PC-9 (cell line): ENCODE measurements around the gene SAPCD2. TPM values are rescaled to one million over a fixed set of nuclear protein-coding genes. Genes with fewer than 3 reads are reported as not detected.

ENCODE experiments used
- BruUV-seq: library from RNA; stranded (reverse); fragments of 400-500 nt; replicated peaks from 2 replicates; lab custom pipeline; 2021; lab: Mats Ljungman, UMichigan
- CTCF ChIA-PET: fragments of 300-600 bp; sonication (Branson Sonifier 250); formaldehyde crosslinking; loops from one replicate; lab custom pipeline; 2022; ENCODE audit warnings: antibody characterized with exemption; lab: Charles Lee
- POLR2A ChIA-PET: fragments of 300-600 bp; sonication (Branson Sonifier 250); formaldehyde crosslinking; loops from one replicate; lab custom pipeline; 2022; ENCODE audit warnings: antibody characterized with exemption; ENCODE audit not compliant: unreplicated experiment; lab: Charles Lee
- DNase-seq, 2 experiments: peaks; one replicate each; pipeline versions ENCODE4 v3.0.0 to v3.0.0-alpha.2; 2015 to 2022; ENCODE audit warnings: mixed read lengths in 1 of 2
- H2AFZ ChIP-seq: fragments of 200-600 bp; sonication (generic); 2 replicates; pipeline ENCODE4 v1.8.1; 2017; ENCODE audit warnings: antibody characterized with exemption
- H3F3A ChIP-seq: fragments of 200-600 bp; sonication (generic); 2 replicates; pipeline ENCODE4 v1.8.1; 2017; ENCODE audit warnings: antibody characterized with exemption, mild to moderate bottlenecking, low read depth; ENCODE audit not compliant: insufficient read depth
- H3K27ac ChIP-seq: fragments of 200-600 bp; sonication (generic); 2 replicates; pipeline ENCODE4 v1.6.1; 2016; ENCODE audit warnings: mixed run types
- H3K27me3 ChIP-seq: fragments of 200-600 bp; sonication (generic); 2 replicates; pipeline ENCODE4 v1.6.1; 2016; ENCODE audit warnings: low read depth, mixed run types; ENCODE audit not compliant: insufficient read depth
- H3K36me3 ChIP-seq: fragments of 200-600 bp; sonication (generic); 2 replicates; pipeline ENCODE4 v1.6.1; 2016; ENCODE audit warnings: low read depth, mixed run types
- H3K4me1 ChIP-seq: fragments of 200-600 bp; sonication (generic); replicated peaks from 2 replicates; pipeline ENCODE4 v1.6.1; 2016; ENCODE audit warnings: mixed run types; ENCODE audit not compliant: insufficient read depth
- H3K4me2 ChIP-seq: fragments of 200-600 bp; sonication (generic); 2 replicates; pipeline ENCODE4 v1.6.1; 2017; ENCODE audit warnings: mixed run types
- H3K4me3 ChIP-seq: fragments of 200-600 bp; sonication (generic); 2 replicates; pipeline ENCODE4 v1.6.1; 2016; ENCODE audit warnings: mixed run types
- H3K79me2 ChIP-seq: fragments of 200-600 bp; sonication (generic); 2 replicates; pipeline ENCODE4 v1.6.1; 2017; ENCODE audit warnings: low read depth, mixed run types
- H3K9me2 ChIP-seq: fragments of 200-600 bp; sonication (generic); 2 replicates; pipeline ENCODE4 v1.8.1; 2017; ENCODE audit warnings: mild to moderate bottlenecking; ENCODE audit not compliant: insufficient read depth
- H3K9me3 ChIP-seq: fragments of 200-600 bp; sonication (generic); 2 replicates; pipeline ENCODE4 v1.8.1; 2016; ENCODE audit warnings: low read depth; ENCODE audit not compliant: insufficient read depth
- H4K20me1 ChIP-seq: fragments of 200-600 bp; sonication (generic); 2 replicates; pipeline ENCODE4 v1.8.1; 2017; ENCODE audit not compliant: insufficient read depth
- EZH2 ChIP-seq: fragments of 200-600 bp; sonication (generic); IDR thresholded peaks from 2 replicates; pipeline ENCODE4 v1.8.0; 2017; ENCODE audit warnings: antibody characterized with exemption, low read depth
- intact Hi-C: fragments of 100-400 bp; cut with micrococcal nuclease; formaldehyde crosslinking; loops from one replicate; pipeline ENCODE4 v1.10.0; 2022; ENCODE audit not compliant: unreplicated experiment
- total RNA-seq: library from RNA; stranded (reverse); gene quantifications from 2 replicates; pipeline ENCODE4 v1.2.3, GENCODE V29; 2021
- TF ChIP-seq, protein P1 (sequence below): fragments of 200-600 bp; sonication (generic); conservative IDR thresholded peaks from 2 replicates; pipeline ENCODE4 v1.6.1; 2017; ENCODE audit warnings: mixed run types, antibody characterized with exemption, mild to moderate bottlenecking, moderate library complexity

Gene SAPCD2
- total RNA-seq, 1 experiment from 2014 or later = 50.3 TPM

- H3K79me2 ChIP-seq = no peaks in the 10 kb centered on the region
- no peaks in the 10 kb centered on the region for H4K20me1 ChIP-seq
- no peaks in the 10 kb centered on the region for H3K9me3 ChIP-seq
- POLR2A ChIA-PET = no interaction called here
- H3F3A ChIP-seq = no peaks in the 10 kb centered on the region
- no peaks in the 10 kb centered on the region for H3K27me3 ChIP-seq
- no peak overlapping the region for H3K4me2 ChIP-seq
- TF ChIP-seq, protein P1, sequence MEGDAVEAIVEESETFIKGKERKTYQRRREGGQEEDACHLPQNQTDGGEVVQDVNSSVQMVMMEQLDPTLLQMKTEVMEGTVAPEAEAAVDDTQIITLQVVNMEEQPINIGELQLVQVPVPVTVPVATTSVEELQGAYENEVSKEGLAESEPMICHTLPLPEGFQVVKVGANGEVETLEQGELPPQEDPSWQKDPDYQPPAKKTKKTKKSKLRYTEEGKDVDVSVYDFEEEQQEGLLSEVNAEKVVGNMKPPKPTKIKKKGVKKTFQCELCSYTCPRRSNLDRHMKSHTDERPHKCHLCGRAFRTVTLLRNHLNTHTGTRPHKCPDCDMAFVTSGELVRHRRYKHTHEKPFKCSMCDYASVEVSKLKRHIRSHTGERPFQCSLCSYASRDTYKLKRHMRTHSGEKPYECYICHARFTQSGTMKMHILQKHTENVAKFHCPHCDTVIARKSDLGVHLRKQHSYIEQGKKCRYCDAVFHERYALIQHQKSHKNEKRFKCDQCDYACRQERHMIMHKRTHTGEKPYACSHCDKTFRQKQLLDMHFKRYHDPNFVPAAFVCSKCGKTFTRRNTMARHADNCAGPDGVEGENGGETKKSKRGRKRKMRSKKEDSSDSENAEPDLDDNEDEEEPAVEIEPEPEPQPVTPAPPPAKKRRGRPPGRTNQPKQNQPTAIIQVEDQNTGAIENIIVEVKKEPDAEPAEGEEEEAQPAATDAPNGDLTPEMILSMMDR = no peak
- TF ChIP-seq EZH2 = no peak
- H2AFZ ChIP-seq = no peak overlapping the region
- H3K9me2 ChIP-seq = no peaks in the 10 kb centered on the region
- CTCF ChIA-PET = no interaction called here
- no peak for DNase-seq
- intact Hi-C loops = no loop called here
- no TSS peak for BruUV-seq
- no peak overlapping the region for H3K27ac ChIP-seq
- H3K36me3 ChIP-seq = no peaks in the 10 kb centered on the region
- H3K4me3 ChIP-seq = no peak overlapping the region
- H3K4me1 ChIP-seq = peaks cover 6% of the 10 kb centered on the region
Observed at GRCh38 chr9:137112564-137113384, 42.4 kb upstream of the SAPCD2 start.

GRCh38 chr9:137111788-137112563 is 41.6 kb upstream of the SAPCD2 start:
- Histone ChIP-seq H3K36me3 (no peaks in the 10 kb centered on the region), H2AFZ (no peak overlapping the region), H4K20me1 (no peaks in the 10 kb centered on the region), H3K9me3 (no peaks in the 10 kb centered on the region), H3K79me2 (no peaks in the 10 kb centered on the region), H3F3A (no peaks in the 10 kb centered on the region), H3K4me1 (peaks cover 6% of the 10 kb centered on the region), H3K9me2 (no peaks in the 10 kb centered on the region), H3K27ac (no peak overlapping the region), H3K27me3 (no peaks in the 10 kb centered on the region), H3K4me2 (no peak overlapping the region), H3K4me3 (no peak overlapping the region)
- no TSS peak for BruUV-seq
- TF ChIP-seq EZH2 = no peak
- TF ChIP-seq, protein P1 = no peak
- CTCF ChIA-PET = no interaction called here
- POLR2A ChIA-PET = no interaction called here
- no peak for DNase-seq
- intact Hi-C loops = no loop called here

DNA sequence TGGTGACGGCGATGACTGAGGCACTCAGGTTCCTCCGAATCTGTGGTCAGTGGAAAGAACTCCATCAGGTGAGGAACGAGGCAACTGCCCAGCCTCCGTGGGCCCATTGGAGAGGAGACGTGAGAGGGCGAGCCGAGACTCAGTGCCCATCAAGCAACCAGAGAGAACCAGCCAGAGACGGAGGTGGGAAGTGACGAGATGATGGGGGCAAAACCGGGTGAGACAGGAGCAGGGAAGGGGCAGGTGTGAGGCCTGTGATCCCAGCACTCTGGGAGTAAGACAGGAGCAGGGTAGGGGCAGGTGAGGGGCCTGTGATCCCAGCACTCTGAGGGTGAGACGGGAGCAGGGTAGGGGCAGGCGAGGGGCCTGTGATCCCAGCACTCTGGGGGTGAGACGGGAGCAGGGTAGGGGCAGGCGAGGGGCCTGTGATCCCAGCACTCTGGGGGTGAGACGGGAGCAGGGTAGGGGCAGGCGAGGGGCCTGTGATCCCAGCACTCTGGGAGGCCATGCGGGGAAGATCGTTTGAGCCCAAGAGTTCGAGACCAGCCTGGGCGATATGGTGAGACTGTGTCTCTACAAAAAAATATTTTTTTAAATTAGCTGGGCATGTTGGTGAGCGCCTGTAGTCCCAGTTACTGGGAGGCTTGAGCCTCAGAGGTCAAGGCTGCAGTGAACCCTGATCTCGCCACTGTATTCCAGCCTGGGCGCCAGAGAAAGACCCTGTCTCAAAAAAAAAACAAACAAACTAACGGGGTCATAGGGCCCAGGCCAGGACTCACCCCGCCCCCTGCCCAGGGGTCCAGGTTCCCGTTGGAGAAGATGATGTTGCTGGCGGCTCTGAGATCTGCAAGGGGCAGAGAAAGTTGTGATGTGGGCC is 40.8 kb upstream of the SAPCD2 start:
- CTCF ChIA-PET = no interaction called here
- no peaks in the 10 kb centered on the region for H3K27me3 ChIP-seq
- H3K4me1 ChIP-seq = peaks cover 6% of the 10 kb centered on the region
- no peaks in the 10 kb centered on the region for H4K20me1 ChIP-seq
- no peaks in the 10 kb centered on the region for H3F3A ChIP-seq
- H3K9me3 ChIP-seq = no peaks in the 10 kb centered on the region
- no peaks in the 10 kb centered on the region for H3K79me2 ChIP-seq
- POLR2A ChIA-PET = no interaction called here
- H3K4me3 ChIP-seq = no peak overlapping the region
- TF ChIP-seq EZH2 = no peak
- TF ChIP-seq, protein P1 = no peak
- H3K27ac ChIP-seq = no peak overlapping the region
- H2AFZ ChIP-seq = no peak overlapping the region
- H3K9me2 ChIP-seq = no peaks in the 10 kb centered on the region
- no peak for DNase-seq
- H3K4me2 ChIP-seq = no peak overlapping the region
- BruUV-seq = no TSS peak
- H3K36me3 ChIP-seq = no peaks in the 10 kb centered on the region
- intact Hi-C loops = no loop called here
